Gastroesophageal sphincter (tissue), 3 donors: ENCODE results near the gene HNRNPA1.

Source experiments
- EP300 ChIP-seq: sonication (generic); formaldehyde crosslinking; IDR thresholded peaks from one replicate; pipeline ENCODE4 v1.6.1; 2017; ENCODE audit warnings: antibody characterized with exemption, mild to moderate bottlenecking
- TF ChIP-seq, protein P1 (sequence below), 4 experiments: fragments of 200-600 bp in 2 of 4; fragments of 450-650 bp in 2 of 4; sonication (generic) in 1 of 4; IDR thresholded peaks; one replicate each; pipeline ENCODE4 v1.5.1; 2017 to 2019; ENCODE audit warnings: antibody characterized with exemption in 4 of 4, mild to moderate bottlenecking in 2 of 4, moderate library complexity in 2 of 4

DNA sequence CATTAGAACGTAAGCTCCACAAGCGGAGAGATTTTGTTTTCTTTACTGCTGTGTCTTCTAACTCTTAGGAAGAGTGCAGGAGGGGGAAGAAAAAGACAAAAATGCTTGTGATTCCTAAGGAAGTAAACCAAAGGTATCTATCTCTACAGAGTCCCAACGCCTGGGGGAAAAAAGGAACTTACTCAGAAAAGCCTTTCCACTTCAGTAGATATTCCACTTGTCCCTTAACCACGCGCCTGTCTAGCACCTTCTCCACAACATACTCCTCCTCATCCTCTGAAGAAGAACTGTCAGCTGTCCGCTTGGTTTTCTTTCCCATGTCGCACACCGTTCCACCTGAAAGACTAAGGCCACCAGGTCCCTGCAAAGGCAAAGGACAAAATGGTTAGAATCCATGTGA lies 23.2 kb upstream of the HNRNPA1 start:
- TF ChIP-seq, protein P1, sequence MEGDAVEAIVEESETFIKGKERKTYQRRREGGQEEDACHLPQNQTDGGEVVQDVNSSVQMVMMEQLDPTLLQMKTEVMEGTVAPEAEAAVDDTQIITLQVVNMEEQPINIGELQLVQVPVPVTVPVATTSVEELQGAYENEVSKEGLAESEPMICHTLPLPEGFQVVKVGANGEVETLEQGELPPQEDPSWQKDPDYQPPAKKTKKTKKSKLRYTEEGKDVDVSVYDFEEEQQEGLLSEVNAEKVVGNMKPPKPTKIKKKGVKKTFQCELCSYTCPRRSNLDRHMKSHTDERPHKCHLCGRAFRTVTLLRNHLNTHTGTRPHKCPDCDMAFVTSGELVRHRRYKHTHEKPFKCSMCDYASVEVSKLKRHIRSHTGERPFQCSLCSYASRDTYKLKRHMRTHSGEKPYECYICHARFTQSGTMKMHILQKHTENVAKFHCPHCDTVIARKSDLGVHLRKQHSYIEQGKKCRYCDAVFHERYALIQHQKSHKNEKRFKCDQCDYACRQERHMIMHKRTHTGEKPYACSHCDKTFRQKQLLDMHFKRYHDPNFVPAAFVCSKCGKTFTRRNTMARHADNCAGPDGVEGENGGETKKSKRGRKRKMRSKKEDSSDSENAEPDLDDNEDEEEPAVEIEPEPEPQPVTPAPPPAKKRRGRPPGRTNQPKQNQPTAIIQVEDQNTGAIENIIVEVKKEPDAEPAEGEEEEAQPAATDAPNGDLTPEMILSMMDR (IDR thresholded peaks at IDR 0.05), result no peak
- no peak for TF ChIP-seq EP300
